Measurements from ENCODE around the gene ANKH.

GRCh38 chr5:14776602-14777001, 95.0 kb downstream of the ANKH start:
- TF ChIP-seq CTCF (IDR thresholded peaks at IDR 0.05 in 8 of 11, conservative IDR thresholded peaks at IDR 0.05 in 3 of 11) (no peak), POLR2AphosphoS5 (IDR thresholded peaks at IDR 0.05) (no peak), POLR2A (IDR thresholded peaks at IDR 0.05) (no peak)
